ENCODE results near the gene NT5C3B.

DNA sequence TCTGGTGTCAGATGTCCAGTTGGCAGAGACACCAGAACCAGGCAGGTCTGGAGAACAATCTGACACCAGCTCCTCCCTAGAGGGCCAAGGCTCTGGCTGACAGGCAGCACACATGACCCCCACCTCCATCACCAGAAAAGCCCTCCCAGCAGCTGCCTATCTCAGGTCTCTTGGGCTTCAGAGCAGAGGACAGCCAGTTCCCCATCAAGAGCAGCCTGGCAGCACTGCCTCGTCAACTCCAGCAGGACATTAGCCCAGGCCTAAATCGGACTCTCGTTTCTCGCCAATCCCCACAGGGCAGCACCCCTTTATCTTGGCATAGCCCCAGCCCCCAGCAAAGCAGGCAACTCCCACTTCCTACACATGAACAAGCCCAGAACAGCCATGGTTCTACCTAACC, 53.9 kb downstream of the NT5C3B start:
- TF ChIP-seq CTCF (IDR thresholded peaks at IDR 0.05): peak in 1 of 6 experiments; percentile 5
- peak in 1 of 2 donors; percentile 25 for TF ChIP-seq POLR2AphosphoS5 (IDR thresholded peaks at IDR 0.05)

All from upper lobe of left lung (tissue), 4 donors.